HG03432 (cell line): Measurements from ENCODE around the gene FADS3.
"Not testable (repeated sequence)": the region's sequence is repeated elsewhere in the genome, so short reads cannot be mapped to it uniquely, and the experiment has no call there.

ENCODE experiments used
- ATAC-seq: cut with Tn5 transposase; IDR thresholded peaks from one replicate; pipeline ENCODE4 v1.9.1; 2021; ENCODE audit warnings: mild to moderate bottlenecking, moderate library complexity; ENCODE audit not compliant: unreplicated experiment

FADS3 gene

DNA sequence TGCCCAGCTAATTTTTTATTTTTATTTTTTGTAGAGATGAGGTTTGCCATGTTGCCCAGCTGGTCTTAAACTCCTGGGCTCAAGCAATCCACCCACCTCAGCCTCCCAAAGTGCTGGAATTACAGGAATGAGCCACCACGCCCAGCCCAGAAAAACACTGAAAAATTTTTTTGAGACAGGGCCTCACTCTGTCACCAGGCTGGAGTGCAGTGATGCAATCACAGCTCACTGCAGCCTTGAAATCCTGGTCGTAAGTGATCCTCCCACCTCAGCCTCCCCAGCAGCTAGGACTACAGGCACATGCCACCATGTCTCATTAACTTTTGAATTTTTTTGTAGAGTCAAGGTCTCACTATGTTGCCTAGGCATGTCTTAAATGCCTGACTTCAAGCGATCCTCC lies 9.1 kb downstream of the FADS3 start:
- ATAC-seq = not testable (repeated sequence)

GRCh38 chr11:61881397-61881796 lies 9.9 kb downstream of the FADS3 start:
- no peak for ATAC-seq

- ATAC-seq = no peak
Measured at GRCh38 chr11:61880454-61880853, 10.9 kb downstream of the FADS3 start.

GRCh38 chr11:61880031-61880430 lies 11.3 kb downstream of the FADS3 start:
- no peak for ATAC-seq

DNA sequence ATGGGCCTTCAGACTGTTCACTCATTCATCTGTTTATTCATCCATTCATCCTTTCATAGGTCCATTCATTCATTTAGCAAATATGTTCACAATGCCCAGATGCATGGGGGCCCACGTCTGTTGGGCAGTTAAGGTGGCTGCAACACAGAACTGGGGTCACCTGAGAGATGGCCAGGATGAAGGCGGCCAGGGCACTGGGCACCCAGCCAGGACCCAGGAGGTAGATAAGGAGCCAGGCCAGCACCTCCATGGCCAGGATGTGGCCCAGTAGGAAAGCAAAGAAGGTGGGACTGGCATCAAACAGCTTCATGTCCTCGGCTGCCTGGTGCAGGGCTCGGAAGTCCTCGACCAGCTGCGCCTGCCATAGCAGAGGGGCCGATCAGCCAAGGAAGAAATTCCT lies 12.2 kb downstream of the FADS3 start:
- no peak for ATAC-seq

- no peak for ATAC-seq
Measured at GRCh38 chr11:61875698-61876097, 15.6 kb downstream of the FADS3 start.

DNA sequence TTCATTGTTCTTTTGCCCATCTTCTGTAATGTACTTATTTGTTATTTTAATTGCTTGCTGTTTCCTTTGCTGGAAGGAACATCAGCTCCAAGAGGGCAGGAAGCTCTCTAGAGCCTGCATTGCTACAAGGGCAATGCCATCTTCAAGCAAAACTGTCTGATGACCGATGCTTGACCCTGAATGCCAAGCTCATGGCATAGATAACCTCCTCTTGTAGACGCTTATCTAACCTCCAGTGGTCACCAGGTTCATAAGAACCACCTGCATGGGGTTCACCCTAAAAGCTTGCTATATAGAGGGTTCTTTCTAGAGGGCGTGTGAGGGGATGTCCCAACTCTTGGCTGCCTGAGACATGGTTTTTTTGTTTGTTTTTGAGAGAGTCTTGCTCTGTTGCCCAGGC lies 16.5 kb downstream of the FADS3 start:
- ATAC-seq = no peak

- no peak for ATAC-seq
Measured at GRCh38 chr11:61874377-61874809, 17.0 kb downstream of the FADS3 start.

- no peak for ATAC-seq
Measured at GRCh38 chr11:61873588-61874376, 17.6 kb downstream of the FADS3 start.

GRCh38 chr11:61872935-61873565 lies 18.3 kb downstream of the FADS3 start:
- no peak for ATAC-seq

GRCh38 chr11:61871158-61871597 lies 20.2 kb downstream of the FADS3 start:
- ATAC-seq = peak; percentile 76

DNA sequence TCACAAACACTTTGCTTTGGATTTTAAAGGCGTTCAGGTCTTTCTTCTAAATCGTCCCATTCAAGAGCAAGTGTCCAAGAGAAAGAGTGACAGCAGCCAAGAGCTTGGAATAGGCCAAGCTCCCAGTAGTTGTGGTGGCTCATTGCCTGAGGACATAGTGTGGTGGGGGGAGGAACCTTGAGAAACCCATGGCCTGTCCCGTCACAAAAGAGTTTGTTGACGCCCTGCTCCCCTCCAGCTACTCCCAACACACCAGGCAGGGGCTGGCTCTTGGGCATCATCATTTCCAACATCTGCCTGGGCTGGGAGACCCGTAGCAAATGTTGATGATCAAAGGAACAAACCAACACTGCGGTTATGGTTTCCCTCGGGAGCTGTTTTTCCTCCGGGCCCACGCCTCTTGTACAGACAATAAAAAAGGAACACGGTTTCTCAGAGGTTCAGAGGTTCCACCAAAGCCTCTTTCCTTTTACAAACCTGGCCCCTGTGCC lies 20.8 kb downstream of the FADS3 start:
- ATAC-seq = no peak

GRCh38 chr11:61869708-61870451 lies 21.5 kb downstream of the FADS3 start:
- ATAC-seq = no peak

GRCh38 chr11:61869429-61869707 lies 22.0 kb downstream of the FADS3 start:
- no peak for ATAC-seq

- no peak for ATAC-seq
Measured at GRCh38 chr11:61868571-61869428, 22.5 kb downstream of the FADS3 start.

- no peak for ATAC-seq
Measured at GRCh38 chr11:61866958-61867343, 24.4 kb downstream of the FADS3 start.

- ATAC-seq = no peak
Measured at GRCh38 chr11:61866231-61866957, 25.0 kb downstream of the FADS3 start.

- no peak for ATAC-seq
Measured at GRCh38 chr11:61864814-61865775, 26.2 kb downstream of the FADS3 start.

DNA sequence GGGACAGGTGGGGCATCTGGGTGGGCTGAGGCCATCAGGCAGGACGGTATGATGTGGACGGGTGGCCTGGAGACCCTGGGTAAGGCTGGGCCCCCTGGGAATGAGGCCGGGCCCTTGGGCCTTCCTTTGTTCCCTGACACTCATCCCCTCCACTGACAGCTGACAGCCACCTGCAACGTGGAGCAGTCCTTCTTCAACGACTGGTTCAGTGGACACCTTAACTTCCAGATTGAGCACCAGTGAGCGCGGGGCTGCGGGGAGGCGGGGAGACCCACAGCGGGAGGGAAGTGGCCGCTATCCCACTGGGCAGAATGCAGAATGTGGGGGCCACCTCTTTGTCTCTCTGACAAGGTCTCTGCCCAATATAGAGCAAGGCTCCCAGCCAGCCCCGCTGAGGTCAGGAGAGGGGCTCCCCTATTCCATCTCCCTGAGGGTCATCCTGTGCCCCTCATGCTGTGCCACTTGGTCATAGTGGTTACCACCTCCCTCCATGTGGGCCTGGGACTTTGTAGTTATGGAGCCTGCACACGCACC lies 27.7 kb downstream of the FADS3 start:
- no peak for ATAC-seq
